ENCODE data around the gene RPL18. TPM values are rescaled to one million over a fixed set of nuclear protein-coding genes. Genes with fewer than 3 reads are reported as not detected.

RPL18 gene
- total and polyA plus RNA-seq, 2 experiments from 2014 or later: 1,898 to 2,011 TPM

DNA sequence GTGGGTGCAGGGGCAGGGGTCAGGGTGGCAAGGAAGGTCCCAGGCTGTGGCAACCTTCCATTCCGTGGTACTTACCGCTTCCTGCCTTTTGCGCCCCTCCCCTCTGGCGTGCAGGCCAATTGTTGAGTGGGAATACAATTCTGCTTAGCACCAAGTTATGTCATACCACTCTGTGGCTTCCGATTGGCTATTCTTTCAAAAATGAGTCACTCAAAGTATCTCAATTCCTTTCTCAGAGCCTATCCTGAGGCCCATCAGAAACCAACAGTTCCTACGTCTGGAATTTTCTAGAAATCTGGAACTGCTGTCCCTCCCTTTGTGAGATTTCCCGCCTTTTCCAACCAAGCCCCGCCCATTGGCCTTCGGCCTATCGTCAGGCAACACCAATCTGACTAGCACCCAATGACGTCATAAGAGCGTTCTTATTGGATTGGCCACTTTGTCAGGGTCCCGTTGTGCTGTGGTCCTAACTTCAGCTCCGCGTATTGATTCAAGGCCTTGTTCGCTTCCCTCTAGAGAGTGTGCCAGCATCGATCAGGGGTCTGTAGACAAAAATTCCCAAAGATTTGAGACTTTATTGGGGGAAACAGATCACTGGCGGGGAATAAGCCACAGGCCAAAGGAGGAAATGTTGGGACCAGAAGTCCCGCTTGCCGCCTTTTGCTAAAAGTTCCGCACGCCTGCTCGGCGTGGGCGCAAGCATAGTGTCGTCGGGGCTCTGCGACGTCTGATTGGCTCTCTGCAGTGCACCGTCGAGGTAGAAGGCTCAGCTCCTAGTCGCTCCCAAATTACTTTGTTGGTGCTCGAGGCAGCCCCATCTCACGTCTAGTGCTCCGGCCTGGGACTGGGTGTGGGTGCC, 42.1 kb upstream of the RPL18 start:
- Histone ChIP-seq H4K20me1 (replicated peaks; ENCODE audit: insufficient read depth) (no peaks in the 10 kb centered on the region), H3K4me1 (ENCODE audit: insufficient read depth) (no peaks in the 10 kb centered on the region), H3K9me2 (ENCODE audit: insufficient read depth) (no peaks in the 10 kb centered on the region), H3K36me3 (ENCODE audit: insufficient read depth) (no peaks in the 10 kb centered on the region), H3K4me3 (no peak overlapping the region), H3K27me3 (ENCODE audit: insufficient read depth) (no peaks in the 10 kb centered on the region), H2AFZ (no peak overlapping the region; the same call in 1 of the 2 replicates), H3K4me2 (no peak overlapping the region), H3K27ac (ENCODE audit: low read depth) (no peak overlapping the region), H3F3A (replicated peaks; ENCODE audit: low read depth) (no peaks in the 10 kb centered on the region), H3K79me2 (replicated peaks; ENCODE audit: insufficient read depth) (no peaks in the 10 kb centered on the region)
- Mint-ChIP-seq H3K36me3 (ENCODE audit: low read depth) (peaks cover 4% of the 10 kb centered on the region; the same call in 1 of the 3 replicates), H3K27me3 (ENCODE audit: insufficient read depth, low read depth, poor library complexity) (peaks cover 9% of the 10 kb centered on the region), H3K27ac (no peak overlapping the region), H3K9me3 (peaks cover 8% of the 10 kb centered on the region), H3K4me3 (no peak overlapping the region), H3K4me1 (peaks cover 7% of the 10 kb centered on the region)
- DNase-seq (ENCODE audit: low spot score): peak; percentile 95
- TF ChIP-seq CREB1 (CRISPR knock-in tag; IDR thresholded peaks at IDR 0.05; ENCODE audit: low read depth): peak; percentile 87
- TF ChIP-seq STAT1 (IDR thresholded peaks at IDR 0.05; ENCODE audit: unreplicated experiment): no peak
- TF ChIP-seq, protein P1, sequence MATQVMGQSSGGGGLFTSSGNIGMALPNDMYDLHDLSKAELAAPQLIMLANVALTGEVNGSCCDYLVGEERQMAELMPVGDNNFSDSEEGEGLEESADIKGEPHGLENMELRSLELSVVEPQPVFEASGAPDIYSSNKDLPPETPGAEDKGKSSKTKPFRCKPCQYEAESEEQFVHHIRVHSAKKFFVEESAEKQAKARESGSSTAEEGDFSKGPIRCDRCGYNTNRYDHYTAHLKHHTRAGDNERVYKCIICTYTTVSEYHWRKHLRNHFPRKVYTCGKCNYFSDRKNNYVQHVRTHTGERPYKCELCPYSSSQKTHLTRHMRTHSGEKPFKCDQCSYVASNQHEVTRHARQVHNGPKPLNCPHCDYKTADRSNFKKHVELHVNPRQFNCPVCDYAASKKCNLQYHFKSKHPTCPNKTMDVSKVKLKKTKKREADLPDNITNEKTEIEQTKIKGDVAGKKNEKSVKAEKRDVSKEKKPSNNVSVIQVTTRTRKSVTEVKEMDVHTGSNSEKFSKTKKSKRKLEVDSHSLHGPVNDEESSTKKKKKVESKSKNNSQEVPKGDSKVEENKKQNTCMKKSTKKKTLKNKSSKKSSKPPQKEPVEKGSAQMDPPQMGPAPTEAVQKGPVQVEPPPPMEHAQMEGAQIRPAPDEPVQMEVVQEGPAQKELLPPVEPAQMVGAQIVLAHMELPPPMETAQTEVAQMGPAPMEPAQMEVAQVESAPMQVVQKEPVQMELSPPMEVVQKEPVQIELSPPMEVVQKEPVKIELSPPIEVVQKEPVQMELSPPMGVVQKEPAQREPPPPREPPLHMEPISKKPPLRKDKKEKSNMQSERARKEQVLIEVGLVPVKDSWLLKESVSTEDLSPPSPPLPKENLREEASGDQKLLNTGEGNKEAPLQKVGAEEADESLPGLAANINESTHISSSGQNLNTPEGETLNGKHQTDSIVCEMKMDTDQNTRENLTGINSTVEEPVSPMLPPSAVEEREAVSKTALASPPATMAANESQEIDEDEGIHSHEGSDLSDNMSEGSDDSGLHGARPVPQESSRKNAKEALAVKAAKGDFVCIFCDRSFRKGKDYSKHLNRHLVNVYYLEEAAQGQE (IDR thresholded peaks at IDR 0.05; ENCODE audit: unreplicated experiment): no peak
- peak; percentile 78 for ATAC-seq

DNA sequence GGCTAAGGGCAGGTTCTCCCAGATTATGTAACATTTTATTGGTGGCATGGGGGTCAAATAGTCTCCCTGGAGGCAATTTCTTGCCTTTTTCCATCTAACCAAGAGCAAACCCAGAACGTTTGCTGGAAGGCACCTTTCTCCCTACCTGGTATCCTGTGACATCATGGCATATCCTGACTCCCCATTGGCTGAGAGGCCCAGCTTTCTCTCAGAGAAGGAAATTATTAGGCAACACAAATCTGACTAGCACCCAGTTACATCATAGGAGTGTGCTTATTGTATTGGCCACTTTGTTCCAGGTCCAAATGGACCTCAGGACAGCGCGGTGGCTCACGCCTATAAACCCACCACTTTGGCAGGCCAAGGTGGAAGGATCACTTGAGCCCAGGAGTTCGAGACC, 40.8 kb upstream of the RPL18 start:
- Histone ChIP-seq H4K20me1 (replicated peaks; ENCODE audit: insufficient read depth) (no peaks in the 10 kb centered on the region), H3K27ac (ENCODE audit: low read depth) (no peak overlapping the region), H3K9me2 (ENCODE audit: insufficient read depth) (no peaks in the 10 kb centered on the region), H3F3A (replicated peaks; ENCODE audit: low read depth) (no peaks in the 10 kb centered on the region), H3K79me2 (replicated peaks; ENCODE audit: insufficient read depth) (no peaks in the 10 kb centered on the region), H3K4me3 (no peak overlapping the region), H3K4me1 (ENCODE audit: insufficient read depth) (no peaks in the 10 kb centered on the region), H3K27me3 (ENCODE audit: insufficient read depth) (no peaks in the 10 kb centered on the region), H2AFZ (no peak overlapping the region), H3K4me2 (no peak overlapping the region), H3K36me3 (ENCODE audit: insufficient read depth) (no peaks in the 10 kb centered on the region)
- Mint-ChIP-seq H3K4me1 (peaks cover 7% of the 10 kb centered on the region), H3K27ac (no peak overlapping the region), H3K36me3 (ENCODE audit: low read depth) (peaks cover 4% of the 10 kb centered on the region; the same call in 1 of the 3 replicates), H3K9me3 (peaks cover 8% of the 10 kb centered on the region), H3K4me3 (no peak overlapping the region), H3K27me3 (ENCODE audit: insufficient read depth, low read depth, poor library complexity) (peaks cover 9% of the 10 kb centered on the region)
- ATAC-seq: no peak
- no peak for DNase-seq (ENCODE audit: low spot score)
- TF ChIP-seq CREB1 (CRISPR knock-in tag; IDR thresholded peaks at IDR 0.05; ENCODE audit: low read depth) (no peak), STAT1 (IDR thresholded peaks at IDR 0.05; ENCODE audit: unreplicated experiment) (no peak), ZNF331 (CRISPR knock-in tag; IDR thresholded peaks at IDR 0.05; ENCODE audit: low read depth) (no peak), NANOG (IDR thresholded peaks at IDR 0.05; ENCODE audit: borderline replicate concordance) (no peak), ZNF114 (CRISPR knock-in tag; IDR thresholded peaks at IDR 0.05) (no peak)
- TF ChIP-seq, protein P2, sequence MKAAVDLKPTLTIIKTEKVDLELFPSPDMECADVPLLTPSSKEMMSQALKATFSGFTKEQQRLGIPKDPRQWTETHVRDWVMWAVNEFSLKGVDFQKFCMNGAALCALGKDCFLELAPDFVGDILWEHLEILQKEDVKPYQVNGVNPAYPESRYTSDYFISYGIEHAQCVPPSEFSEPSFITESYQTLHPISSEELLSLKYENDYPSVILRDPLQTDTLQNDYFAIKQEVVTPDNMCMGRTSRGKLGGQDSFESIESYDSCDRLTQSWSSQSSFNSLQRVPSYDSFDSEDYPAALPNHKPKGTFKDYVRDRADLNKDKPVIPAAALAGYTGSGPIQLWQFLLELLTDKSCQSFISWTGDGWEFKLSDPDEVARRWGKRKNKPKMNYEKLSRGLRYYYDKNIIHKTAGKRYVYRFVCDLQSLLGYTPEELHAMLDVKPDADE (IDR thresholded peaks at IDR 0.05): no peak
- TF ChIP-seq, protein P3, sequence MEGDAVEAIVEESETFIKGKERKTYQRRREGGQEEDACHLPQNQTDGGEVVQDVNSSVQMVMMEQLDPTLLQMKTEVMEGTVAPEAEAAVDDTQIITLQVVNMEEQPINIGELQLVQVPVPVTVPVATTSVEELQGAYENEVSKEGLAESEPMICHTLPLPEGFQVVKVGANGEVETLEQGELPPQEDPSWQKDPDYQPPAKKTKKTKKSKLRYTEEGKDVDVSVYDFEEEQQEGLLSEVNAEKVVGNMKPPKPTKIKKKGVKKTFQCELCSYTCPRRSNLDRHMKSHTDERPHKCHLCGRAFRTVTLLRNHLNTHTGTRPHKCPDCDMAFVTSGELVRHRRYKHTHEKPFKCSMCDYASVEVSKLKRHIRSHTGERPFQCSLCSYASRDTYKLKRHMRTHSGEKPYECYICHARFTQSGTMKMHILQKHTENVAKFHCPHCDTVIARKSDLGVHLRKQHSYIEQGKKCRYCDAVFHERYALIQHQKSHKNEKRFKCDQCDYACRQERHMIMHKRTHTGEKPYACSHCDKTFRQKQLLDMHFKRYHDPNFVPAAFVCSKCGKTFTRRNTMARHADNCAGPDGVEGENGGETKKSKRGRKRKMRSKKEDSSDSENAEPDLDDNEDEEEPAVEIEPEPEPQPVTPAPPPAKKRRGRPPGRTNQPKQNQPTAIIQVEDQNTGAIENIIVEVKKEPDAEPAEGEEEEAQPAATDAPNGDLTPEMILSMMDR (conservative IDR thresholded peaks at IDR 0.05; ENCODE audit: low read depth in 2 of 2): no peak
